ENCODE results near the gene C11orf65.
A peak's percentile ranks its signal among the peaks of the same experiment; 100 is the strongest.

The C11orf65 gene, protein sequence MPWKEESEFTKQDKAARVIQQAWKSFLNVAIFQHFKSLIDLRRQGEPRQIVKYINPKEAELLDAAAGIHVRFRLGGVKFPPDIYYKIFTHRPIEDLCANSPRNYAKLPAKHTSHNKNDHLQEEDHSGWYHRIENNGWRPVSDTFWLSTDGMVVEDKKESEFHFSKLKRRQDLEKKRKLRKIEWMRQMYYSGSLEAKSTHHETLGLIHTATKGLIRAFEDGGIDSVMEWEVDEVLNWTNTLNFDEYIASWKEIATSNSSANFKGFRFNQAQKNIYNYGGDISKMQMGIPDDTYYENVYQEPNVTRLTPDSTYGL

DNA sequence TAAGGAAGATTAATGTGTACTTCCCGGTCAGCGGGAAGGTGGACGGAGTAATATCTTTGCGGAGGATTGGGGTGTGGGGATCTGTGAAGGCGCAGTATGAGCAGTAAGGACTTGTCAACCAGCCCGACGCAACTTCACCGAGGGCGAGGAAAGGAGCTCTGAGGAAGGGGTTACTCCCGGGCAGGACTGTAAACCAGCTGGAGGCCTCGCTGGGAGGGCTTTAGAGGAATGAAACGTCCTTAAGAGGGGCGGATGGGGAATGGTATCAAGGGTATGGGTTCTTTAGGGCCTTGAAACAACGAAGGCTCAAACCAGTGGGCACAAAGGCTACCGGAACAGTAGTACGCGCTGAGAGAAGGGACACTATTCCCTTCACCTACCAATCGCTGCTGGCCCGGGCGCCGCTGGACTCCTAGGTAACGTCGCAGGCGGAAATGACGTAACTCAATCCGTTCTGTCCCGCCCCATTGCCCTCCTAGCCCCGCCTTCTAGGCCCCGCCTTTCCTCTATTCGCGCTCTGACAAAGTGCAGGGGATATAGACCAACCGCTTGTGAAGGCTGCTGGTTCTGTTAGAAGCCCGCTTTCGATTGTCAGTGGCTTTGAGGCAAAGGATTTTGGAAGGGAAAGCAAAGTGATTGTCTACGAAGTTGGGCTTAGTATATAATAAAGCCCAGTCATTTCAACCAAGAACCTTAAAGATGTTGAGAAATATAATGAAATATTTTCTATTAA is at the start of gene C11orf65:
TSS of gene C11orf65 (minus strand) at position 439 of the 733 bp plus-strand sequence. CDS start 5,970 bp downstream, outside the sequence.
- DNase-seq = peak; percentile 89

- no peak for DNase-seq
Observed at GRCh38 chr11:108516125-108516524, 48.8 kb upstream of the C11orf65 start.

GRCh38 chr11:108512708-108513107 is 45.4 kb upstream of the C11orf65 start:
- DNase-seq = no peak

DNA sequence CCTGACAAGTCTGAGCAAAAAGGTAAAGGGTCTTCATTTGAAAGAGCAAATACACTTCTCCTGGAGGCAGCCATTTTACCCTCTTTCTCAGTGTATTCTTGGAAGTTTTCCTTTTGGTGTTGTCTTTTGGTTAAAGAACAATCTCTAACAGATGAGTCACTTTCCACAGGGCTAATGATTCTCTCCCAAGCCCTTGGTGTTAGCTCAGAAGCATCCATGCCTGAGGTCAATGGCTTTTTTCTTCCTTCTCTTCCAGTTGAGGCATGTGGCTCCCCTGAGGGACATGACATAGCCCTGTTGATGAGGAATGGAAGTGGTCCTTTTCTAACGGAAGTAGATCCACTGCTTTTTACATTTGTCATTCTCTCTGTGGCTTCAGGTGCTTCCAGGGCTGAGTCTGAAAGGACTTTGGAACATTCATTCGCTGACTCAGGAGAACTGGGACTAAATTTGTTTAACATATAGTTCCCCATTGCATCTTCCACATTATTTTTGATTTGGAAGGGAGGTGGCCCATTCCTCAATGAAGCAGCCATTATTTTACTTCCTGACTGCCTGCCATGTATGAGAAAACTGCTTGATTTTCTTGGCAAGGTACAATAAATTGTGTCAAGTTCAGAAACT is 44.6 kb upstream of the C11orf65 start:
- no peak for DNase-seq

GRCh38 chr11:108508653-108509593 is 41.6 kb upstream of the C11orf65 start:
- DNase-seq = no peak

DNA sequence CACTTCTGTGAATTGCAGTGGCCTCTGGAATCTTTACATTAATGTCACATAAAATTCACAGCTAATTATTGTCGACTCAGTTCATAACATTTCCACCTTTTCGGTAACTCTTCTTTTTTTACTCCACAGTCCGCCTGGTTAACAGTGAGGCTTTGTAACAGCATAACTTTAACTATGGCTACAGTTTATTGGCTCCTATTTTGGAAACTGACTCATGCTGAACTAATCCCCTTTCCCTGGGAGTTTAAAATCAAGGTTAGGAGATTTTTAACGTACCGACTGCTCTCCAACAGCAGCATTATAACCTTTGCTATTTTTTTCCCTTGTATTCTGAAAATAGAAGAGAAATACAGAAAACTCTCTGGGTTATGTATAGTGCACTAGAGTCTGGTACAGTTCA is 34.1 kb upstream of the C11orf65 start:
- DNase-seq = no peak

GRCh38 chr11:108500721-108501120 is 33.4 kb upstream of the C11orf65 start:
- DNase-seq = no peak

DNA sequence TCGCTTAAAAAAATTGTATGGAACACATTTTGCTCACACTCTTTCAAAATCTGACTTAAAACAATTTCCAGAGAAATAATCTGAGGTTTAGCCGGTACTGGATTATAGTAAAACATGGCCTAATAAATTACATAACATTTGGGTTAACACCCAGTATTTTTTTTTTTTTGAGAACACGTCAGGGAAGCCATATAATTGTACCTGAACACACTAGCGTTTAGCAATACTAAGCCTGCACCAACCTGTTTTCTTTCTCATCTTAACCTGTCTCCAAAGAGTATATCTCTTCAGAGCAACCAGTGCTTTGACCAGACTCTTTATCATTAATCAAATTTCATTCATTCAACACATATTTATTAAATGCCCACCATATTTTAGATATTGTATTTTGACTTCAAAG is 32.8 kb upstream of the C11orf65 start:
- no peak for DNase-seq

GRCh38 chr11:108498816-108499408 is 31.6 kb upstream of the C11orf65 start:
- DNase-seq = no peak

GRCh38 chr11:108498046-108498815 is 30.9 kb upstream of the C11orf65 start, which contains the start of gene POGLUT3:
Gene POGLUT3 (minus strand): TSS chr11:108498384. CDS start chr11:108498366, 18 bp downstream.
- no peak for DNase-seq

DNA sequence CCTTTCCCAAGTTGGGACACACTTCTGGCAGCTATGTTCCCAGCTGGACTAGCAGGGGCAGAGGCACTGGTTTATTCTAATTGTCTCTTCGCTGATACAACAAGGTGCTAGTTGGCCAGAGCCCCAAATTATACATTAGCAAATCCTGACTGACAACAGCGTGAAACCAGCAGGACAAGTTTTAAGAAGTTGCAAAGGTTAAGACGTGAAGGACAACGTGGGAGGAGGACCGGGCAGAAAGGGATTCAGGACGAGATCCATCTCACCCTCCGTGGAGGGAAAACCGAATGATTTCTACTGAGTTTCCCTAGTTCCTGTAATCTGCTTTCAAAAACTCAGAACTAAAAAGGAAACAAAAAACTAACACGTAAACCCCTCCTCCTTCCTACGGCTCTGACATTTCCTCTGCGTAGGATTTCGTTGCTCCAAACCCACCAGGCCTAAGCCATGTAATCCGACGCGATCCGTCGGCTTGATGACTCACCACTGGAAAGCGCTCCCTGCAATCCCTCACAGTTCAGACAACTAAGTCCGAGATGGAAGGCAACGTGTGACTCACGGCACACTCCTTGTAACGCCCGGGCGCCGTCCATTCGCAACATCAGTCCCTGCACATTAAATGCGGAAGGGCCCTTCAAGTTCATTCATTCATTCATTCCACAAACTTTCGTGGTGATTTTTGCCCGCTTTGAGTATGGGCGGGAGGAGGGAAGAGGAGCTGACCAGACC is 30.2 kb upstream of the C11orf65 start:
- no peak for DNase-seq

- DNase-seq = no peak
Observed at GRCh38 chr11:108496643-108497256, 29.4 kb upstream of the C11orf65 start.

DNA sequence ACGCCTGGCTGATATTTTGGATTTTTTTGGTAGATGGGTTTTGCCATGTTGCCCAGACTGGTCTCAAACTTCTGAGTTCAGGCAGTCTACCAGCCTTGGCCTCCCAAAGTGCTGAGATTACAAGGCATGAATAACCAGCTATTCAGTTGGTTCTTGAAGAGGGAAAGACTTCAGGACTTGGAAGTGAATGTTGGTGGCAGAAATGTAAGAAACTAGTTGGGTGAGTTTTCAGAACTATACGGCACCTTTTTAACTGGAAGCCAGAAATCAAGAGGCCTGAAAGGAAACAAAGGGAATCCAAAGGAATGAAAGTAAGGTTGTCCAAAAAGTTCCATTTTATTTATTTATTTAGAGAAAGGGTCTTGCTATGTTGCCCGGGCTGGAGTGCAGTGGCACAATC is 28.0 kb upstream of the C11orf65 start:
- no peak for DNase-seq

- no peak for DNase-seq
Observed at GRCh38 chr11:108494182-108494581, 26.9 kb upstream of the C11orf65 start.

DNA sequence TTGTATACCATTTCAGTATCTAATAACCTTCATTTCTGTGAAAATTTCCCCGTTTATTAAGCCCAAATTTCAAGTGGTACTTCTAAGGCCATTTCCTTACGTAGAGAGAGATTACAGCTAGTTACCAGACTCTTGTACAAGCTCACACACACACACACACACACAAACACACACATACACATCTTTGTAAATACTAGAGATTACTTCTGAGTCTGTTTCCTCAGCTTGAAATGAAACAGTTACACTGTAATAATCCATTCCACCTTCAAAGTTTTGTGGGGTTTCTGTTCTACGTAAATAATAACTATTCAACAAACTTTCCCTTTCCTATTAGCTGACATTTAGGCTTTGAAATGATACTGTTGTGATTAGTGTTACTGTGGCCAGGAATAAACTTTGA is 24.6 kb upstream of the C11orf65 start:
- no peak for DNase-seq

DNA sequence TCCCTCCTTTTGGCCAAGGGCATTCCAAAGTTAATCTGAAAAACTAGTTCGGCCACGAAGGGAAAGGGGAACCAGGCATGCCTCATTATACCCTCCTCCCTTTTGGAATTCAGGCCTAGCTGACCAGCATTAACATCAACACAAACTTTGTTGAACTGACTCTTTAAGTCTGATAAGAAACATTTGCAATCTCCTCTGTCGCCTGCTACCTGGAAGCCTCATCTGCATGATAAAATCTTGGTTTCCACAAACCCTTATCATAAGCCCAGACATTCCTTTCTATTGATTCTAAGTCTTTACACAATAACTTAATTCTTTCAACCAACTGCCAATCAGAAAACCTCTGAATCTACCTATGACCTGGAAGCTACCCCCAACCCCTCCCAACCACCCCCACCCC is 19.5 kb upstream of the C11orf65 start:
- DNase-seq = no peak

GRCh38 chr11:108486331-108486730 is 19.0 kb upstream of the C11orf65 start:
- no peak for DNase-seq

GRCh38 chr11:108483163-108483562 is 15.8 kb upstream of the C11orf65 start:
- DNase-seq = no peak

GRCh38 chr11:108474664-108475463 is 7.5 kb upstream of the C11orf65 start:
- DNase-seq = no peak
